Suppressor macrophage (primary cell): ENCODE data around the gene GBP6.
"Not testable (repeated sequence)": the region's sequence is repeated elsewhere in the genome, so short reads cannot be mapped to it uniquely, and the experiment has no call there.

ENCODE experiments used
- DNase-seq, 4 experiments: peaks; one replicate each; pipeline ENCODE4 v3.0.0-alpha.2; 2020 to 2022

GBP6 gene

GRCh38 chr1:89373810-89374209, 10.0 kb downstream of the GBP6 start:
- DNase-seq = not testable (repeated sequence)

GRCh38 chr1:89378001-89378400, 14.1 kb downstream of the GBP6 start:
- no peak for DNase-seq

- no peak for DNase-seq
Observed at GRCh38 chr1:89381618-89382017, 17.8 kb downstream of the GBP6 start.

- no peak for DNase-seq
Observed at GRCh38 chr1:89382479-89382878, 18.6 kb downstream of the GBP6 start.

GRCh38 chr1:89383185-89383584, 19.3 kb downstream of the GBP6 start:
- DNase-seq = no peak

GRCh38 chr1:89390707-89391106, 26.8 kb downstream of the GBP6 start:
- no peak for DNase-seq

GRCh38 chr1:89391686-89392085, 27.8 kb downstream of the GBP6 start:
- no peak for DNase-seq

GRCh38 chr1:89394851-89395250, 31.0 kb downstream of the GBP6 start:
- no peak for DNase-seq

GRCh38 chr1:89396902-89397301, 33.0 kb downstream of the GBP6 start:
- DNase-seq = peak in 1 of 4 experiments; percentile 5

- no peak for DNase-seq
Observed at GRCh38 chr1:89405275-89405929, 41.5 kb downstream of the GBP6 start.

GRCh38 chr1:89407360-89407759, 43.5 kb downstream of the GBP6 start:
- DNase-seq = peak in 2 of 4 experiments; percentile 10 to 30

- DNase-seq = not testable (repeated sequence)
Observed at GRCh38 chr1:89407768-89408167, 43.9 kb downstream of the GBP6 start.

- DNase-seq = no peak
Observed at GRCh38 chr1:89425056-89425455, 61.2 kb downstream of the GBP6 start.

GRCh38 chr1:89429062-89429461, 65.2 kb downstream of the GBP6 start:
- peak; percentile 12 to 61 (median 32) for DNase-seq

GRCh38 chr1:89429681-89430080, 65.8 kb downstream of the GBP6 start:
- DNase-seq = not testable (repeated sequence)

- DNase-seq = no peak
Observed at GRCh38 chr1:89433421-89433820, 69.6 kb downstream of the GBP6 start.

GRCh38 chr1:89434058-89434780, 70.4 kb downstream of the GBP6 start:
- DNase-seq = not testable (repeated sequence)
